LoVo (cell line): ENCODE data around the gene PLK5.
"Not testable (repeated sequence)": the region's sequence is repeated elsewhere in the genome, so short reads cannot be mapped to it uniquely, and the experiment has no call there.

Experiments used
- DNase-seq: peaks from one replicate; pipeline ENCODE4 v3.0.0-alpha.2; 2016; ENCODE audit warnings: low spot score

Gene PLK5

DNA sequence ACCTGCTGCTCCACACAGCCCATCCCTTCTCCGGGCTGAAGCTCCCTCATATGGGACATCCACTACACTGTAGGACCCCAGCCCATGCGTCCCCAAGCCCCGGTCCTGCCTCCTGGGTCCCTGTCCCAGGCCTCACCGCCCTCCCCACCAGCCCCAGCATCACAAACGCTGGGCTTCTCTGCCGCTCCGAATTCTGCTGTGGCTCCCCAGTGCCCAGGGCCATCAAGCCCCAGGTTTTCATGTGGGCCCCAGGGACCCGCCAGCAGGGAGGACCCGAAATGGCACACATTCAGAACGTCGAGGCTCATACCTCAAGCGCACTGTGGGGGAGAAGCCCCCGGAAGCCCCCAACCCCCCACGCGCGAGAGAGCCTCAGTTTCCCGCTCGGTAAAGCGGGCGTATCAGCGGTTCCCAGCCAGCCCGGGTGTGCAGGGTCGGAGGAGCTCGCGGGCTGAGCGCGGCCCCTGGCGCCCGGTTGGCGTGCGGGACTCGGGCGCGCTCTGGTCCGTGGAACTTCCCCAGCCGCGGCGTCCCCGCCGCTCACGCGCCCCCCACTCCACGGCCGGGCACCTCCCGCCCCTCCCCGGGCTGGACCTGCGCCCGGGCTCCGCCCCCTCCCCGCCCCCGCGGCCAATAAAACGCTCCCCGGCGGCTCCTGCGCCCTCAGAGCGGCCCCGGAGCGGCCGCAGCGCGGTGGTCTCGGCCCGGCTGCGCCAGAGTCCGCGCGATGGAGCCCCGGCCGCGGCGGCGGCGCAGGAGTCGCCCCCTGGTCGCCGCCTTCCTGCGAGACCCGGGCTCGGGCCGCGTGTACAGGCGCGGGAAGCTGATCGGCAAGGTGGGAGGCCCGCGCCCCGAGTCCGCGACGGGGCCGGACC, at the start of gene PLK5:
TSS of gene PLK5 (plus strand) at position 666 of the 875 bp plus-strand sequence. CDS start 2,920 bp downstream, outside the sequence.
- DNase-seq: no peak

- DNase-seq: no peak
Observed at GRCh38 chr19:1474765-1475351, 49.0 kb upstream of the PLK5 start.

GRCh38 chr19:1475751-1476437, 48.0 kb upstream of the PLK5 start:
- no peak for DNase-seq

GRCh38 chr19:1477056-1477455, 46.8 kb upstream of the PLK5 start:
- DNase-seq: not testable (repeated sequence)

GRCh38 chr19:1478934-1479707, 44.8 kb upstream of the PLK5 start, which contains the start of gene C19orf25:
TSS of gene C19orf25 (minus strand) at chr19:1479215. CDS start at chr19:1478903, 312 bp downstream.
- DNase-seq: peak; percentile 94

GRCh38 chr19:1481224-1481892, 42.5 kb upstream of the PLK5 start:
- no peak for DNase-seq

DNA sequence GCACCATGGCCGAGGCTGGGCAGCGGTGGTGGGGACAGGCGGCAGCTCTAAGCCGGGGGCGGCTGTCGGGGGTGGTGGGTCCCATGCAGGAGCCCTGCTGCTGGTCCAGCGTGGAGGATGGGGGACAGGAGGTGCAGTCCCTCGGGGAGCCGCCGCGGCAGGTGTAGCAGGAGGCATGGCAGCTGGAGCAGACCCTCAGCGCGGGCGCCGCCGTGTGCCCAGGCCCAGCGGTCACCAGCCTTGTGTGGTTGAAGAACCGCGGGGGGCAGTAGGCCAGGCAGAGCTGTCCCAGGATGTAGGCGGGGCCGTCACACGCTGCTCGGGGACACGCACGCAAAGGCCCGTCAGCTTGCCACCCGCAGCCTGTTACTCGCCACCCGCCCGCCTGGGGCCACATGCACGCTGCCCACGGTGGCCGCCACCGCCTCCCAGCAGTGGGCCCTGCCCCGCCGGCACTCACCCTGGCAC, 42.0 kb upstream of the PLK5 start:
- DNase-seq: no peak

- DNase-seq: no peak
Observed at GRCh38 chr19:1482361-1483130, 41.3 kb upstream of the PLK5 start.

DNA sequence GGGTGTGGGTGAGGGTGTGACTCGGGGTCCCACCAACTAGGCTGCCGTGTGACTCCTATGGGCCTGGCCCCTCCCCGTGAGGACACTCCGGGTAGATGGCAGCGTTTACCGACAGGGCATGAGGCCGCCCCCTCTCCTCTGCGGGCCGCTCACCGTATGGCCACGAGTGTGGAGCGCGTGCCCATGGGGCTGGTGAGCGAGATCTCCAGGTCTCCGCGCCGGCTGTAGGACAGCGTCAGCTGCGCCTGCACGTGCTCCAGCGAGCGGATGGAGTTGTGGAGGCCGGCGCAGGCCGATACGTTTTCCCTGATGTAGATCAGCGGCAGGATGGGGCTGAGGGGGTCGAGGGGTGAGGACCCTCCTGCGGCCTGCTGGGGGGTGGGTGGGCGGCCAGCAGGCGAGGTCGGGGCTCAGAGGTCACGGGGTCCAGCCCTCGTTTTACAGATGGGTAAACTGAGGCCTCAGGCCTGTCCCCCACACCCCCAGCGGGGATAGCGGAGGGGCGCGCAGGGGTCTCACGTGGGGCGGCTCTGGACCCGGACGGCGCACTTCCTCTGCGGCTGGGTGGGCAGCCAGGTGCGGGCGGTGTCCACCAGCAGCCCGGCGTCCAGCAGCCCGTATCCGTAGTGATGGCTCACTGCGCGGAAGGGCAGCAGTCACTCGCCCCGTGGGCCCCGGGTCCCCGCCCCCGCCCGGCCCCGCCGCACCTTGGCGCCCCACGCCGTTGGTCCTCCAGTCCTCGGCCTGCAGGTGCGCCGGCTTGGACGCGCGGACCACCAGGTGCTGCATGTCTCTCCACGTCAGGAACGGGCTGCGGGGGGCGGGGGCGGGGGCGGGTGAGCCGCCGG, 40.5 kb upstream of the PLK5 start:
- DNase-seq: no peak

DNA sequence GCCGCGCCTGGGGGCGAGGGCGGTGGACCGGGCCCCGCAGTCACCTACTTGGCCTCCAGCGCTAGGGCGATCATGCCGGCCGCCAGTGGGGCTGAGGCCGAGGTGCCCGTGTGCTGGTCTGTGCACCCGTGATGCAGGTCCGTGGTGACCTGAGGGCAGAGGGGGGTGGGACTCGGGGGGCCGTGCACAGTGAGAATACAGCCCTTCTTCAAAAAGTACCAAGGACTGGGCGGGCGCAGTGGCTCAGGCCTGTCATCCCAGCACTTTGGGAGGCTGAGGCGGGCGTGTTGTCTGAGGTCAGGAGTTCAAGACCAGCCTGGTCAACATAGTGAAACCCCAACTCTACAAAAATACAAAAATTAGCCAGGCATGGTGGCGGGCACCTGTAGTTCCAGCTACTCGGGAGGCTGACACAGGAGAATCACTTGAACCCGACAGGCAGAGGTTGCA, 39.9 kb upstream of the PLK5 start:
- DNase-seq: no peak

GRCh38 chr19:1486720-1487575, 36.9 kb upstream of the PLK5 start:
- no peak for DNase-seq

- no peak for DNase-seq
Observed at GRCh38 chr19:1487576-1488281, 36.1 kb upstream of the PLK5 start.

GRCh38 chr19:1488282-1488601, 35.6 kb upstream of the PLK5 start:
- DNase-seq: no peak

DNA sequence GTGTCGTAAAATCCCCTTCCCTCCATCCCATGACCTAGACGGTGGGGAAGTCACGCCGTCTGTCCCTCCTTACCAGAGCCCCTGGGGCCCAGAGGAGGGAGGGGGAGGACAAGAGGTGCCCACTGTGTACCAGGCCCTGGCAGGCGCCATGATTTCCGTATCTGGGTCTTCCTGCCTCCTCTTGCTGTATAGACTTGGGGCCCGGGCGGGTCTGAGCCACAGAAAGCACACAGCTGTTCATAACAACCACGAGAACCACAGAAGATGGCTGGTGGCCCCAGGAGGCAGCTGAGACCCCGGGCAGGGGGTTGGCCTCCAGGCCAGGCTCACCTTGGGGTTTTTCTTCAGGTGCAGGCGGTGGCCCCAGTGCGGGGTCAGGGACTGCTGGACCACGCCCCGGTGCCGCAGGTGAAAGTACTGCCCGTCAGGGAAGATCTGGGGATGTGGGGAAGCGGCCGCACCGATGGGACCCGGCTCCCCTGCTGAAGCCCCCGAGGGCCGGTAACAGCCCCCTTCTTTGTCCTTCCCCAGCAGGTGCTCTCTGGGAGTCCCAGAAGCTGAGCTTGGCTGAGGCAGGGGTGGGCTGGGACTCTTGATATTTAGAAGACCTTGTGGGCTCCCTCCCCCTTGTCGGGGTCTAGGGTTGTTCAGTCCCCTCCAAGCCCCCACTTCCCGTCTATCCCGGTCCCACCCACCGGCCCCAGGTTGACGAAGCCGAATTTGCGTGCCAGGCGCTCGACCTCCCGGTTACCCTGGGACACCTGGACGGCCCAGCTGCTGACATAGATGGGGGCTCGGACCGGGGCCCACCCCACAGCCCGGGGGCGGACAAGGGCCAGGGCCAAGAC, 34.2 kb upstream of the PLK5 start:
- DNase-seq: no peak

- DNase-seq: peak; percentile 98
Observed at GRCh38 chr19:1490311-1491113, 33.4 kb upstream of the PLK5 start, which contains the start of gene PCSK4. TSS of gene PCSK4 (minus strand) at chr19:1490350. CDS start at chr19:1490346, 4 bp downstream.
